NCI-H69 (cell line): ENCODE measurements around the gene RRN3.
"Not testable (repeated sequence)": the region's sequence is repeated elsewhere in the genome, so short reads cannot be mapped to it uniquely, and the experiment has no call there.

Source experiments
- DNase-seq: peaks from one replicate; lab custom pipeline; 2025; lab: John Stamatoyannopoulos, UW

RRN3 gene

GRCh38 chr16:15099366-15099909 is 5.4 kb upstream of the RRN3 start:
- DNase-seq, result not testable (repeated sequence)

- DNase-seq, result not testable (repeated sequence)
These were observed 2.5 kb upstream of the RRN3 start for GRCh38 chr16:15096583-15096972.

- DNase-seq, result not testable (repeated sequence)
These were observed 509 bp downstream of the RRN3 start for GRCh38 chr16:15093571-15093954.

- DNase-seq, result not testable (repeated sequence)
These were observed 3.3 kb downstream of the RRN3 start for GRCh38 chr16:15090663-15091269.

GRCh38 chr16:15082788-15083187 is 11.3 kb downstream of the RRN3 start:
- not testable (repeated sequence) for DNase-seq

- not testable (repeated sequence) for DNase-seq
These were observed 13.2 kb downstream of the RRN3 start for GRCh38 chr16:15080883-15081282.

GRCh38 chr16:15076161-15076560 is 17.9 kb downstream of the RRN3 start:
- DNase-seq, result not testable (repeated sequence)

GRCh38 chr16:15073101-15073500 is 21.0 kb downstream of the RRN3 start:
- DNase-seq, result no peak

GRCh38 chr16:15071916-15072769 is 21.9 kb downstream of the RRN3 start:
- not testable (repeated sequence) for DNase-seq

GRCh38 chr16:15071013-15071412 is 23.1 kb downstream of the RRN3 start:
- not testable (repeated sequence) for DNase-seq

- not testable (repeated sequence) for DNase-seq
These were observed 27.4 kb downstream of the RRN3 start for GRCh38 chr16:15066690-15067089.

GRCh38 chr16:15065961-15066360 is 28.1 kb downstream of the RRN3 start:
- not testable (repeated sequence) for DNase-seq

- DNase-seq, result not testable (repeated sequence)
These were observed 31.8 kb downstream of the RRN3 start for GRCh38 chr16:15062085-15062810.

GRCh38 chr16:15059324-15059723 is 34.7 kb downstream of the RRN3 start:
- DNase-seq, result no peak

- no peak for DNase-seq
These were observed 36.2 kb downstream of the RRN3 start for GRCh38 chr16:15057681-15058417.

- peak; percentile 85 for DNase-seq
These were observed 38.7 kb downstream of the RRN3 start for GRCh38 chr16:15055141-15056053.

- no peak for DNase-seq
These were observed 39.5 kb downstream of the RRN3 start for GRCh38 chr16:15054357-15055140.

- no peak for DNase-seq
These were observed 40.2 kb downstream of the RRN3 start for GRCh38 chr16:15053904-15054303.

- no peak for DNase-seq
These were observed 41.2 kb downstream of the RRN3 start for GRCh38 chr16:15052747-15053476.
